ENCODE results near the gene CFAP65. TPM values are rescaled to one million over a fixed set of nuclear protein-coding genes. Genes with fewer than 3 reads are reported as not detected.

Gene CFAP65
- total RNA-seq, 1 donor from 2014 or later: not detected

DNA sequence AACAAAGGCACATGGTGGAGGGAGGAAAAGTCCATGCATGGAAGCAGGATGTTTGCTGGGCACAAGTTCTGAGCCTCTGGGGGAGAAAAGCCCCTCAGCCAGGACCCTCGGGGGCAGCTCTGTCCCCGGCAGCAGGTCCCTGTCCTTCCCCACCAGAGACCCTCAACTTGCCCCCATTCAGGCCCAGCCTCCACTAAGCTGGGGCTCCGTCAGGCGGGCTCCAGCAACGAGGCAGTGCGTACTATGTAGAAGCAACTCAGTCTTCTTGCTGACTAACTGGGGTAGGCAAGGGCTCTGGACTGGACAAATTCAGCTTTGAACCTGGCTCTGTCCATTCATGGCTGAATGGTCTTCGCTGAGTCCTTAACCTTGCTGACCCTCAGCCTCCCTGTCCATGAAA lies 23.0 kb downstream of the CFAP65 start:
- H3K27me3 ChIP-seq (ENCODE audit: control insufficient read depth in 3 of 3, insufficient read depth in 3 of 3, low read length in 3 of 3): peaks cover 0 to 30% (median 22%) of the 10 kb centered on the region in 3 donors
- no peak overlapping the region for H3K9ac ChIP-seq (ENCODE audit: low read depth in 1 of 3, low read length in 3 of 3)
- H3K9me3 ChIP-seq (ENCODE audit: control insufficient read depth in 3 of 3, low read length in 3 of 3): no peaks in the 10 kb centered on the region

DNA sequence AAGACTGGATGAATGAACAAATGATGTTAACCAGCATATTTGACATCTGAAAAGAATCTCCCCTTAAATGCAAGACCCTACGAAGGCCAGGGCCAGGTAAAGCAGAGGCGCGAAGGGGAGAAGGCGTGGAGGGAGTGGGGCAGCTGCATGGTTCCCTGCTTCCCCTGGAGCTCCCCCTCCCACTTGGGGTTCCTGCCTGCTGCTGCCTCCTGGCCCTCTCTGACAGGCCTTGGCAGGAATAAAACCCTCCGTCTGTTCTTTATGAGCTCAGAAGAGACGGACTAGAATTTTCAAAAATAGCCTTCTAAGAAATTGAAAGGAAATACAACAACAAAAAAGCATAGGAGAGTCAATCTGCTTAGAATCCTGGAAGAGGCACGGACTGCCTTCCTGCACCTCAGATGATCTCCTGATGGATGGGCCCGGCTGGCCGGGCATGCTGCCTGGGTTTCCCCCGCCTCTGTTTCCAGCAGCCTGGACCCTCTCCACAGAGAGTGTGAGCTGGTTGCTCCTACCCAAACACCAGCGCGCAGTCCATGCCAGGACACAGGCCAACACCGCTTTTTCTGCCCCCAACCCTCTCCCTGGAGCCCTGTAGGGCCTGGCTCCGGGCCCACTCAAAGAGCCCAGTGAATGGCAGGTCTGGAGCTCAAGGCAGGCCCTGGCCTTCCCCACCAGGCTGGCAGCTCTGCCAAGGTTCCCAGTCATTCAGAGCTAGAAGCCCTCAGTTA lies 23.9 kb downstream of the CFAP65 start:
- Histone ChIP-seq H3K4me1 (ENCODE audit: control insufficient read depth in 3 of 3, insufficient read depth in 3 of 3, low read length in 3 of 3) (peaks cover 0 to 5% (median 0%) of the 10 kb centered on the region in 3 donors), H3K27ac (ENCODE audit: low read depth, low read length) (no peak overlapping the region), H3K27me3 (ENCODE audit: control insufficient read depth in 3 of 3, insufficient read depth in 3 of 3, low read length in 3 of 3) (peaks cover 0 to 23% (median 13%) of the 10 kb centered on the region in 3 donors), H3K36me3 (ENCODE audit: control insufficient read depth in 3 of 3, insufficient read depth in 3 of 3, low read length in 3 of 3) (no peaks in the 10 kb centered on the region), H3K4me3 (ENCODE audit: low read length in 3 of 3) (no peak overlapping the region), H3K9me3 (ENCODE audit: control insufficient read depth in 3 of 3, low read length in 3 of 3) (no peaks in the 10 kb centered on the region), H3K9ac (ENCODE audit: low read depth in 1 of 3, low read length in 3 of 3) (no peak overlapping the region)

More for the DNA sequence above, 23.0 kb downstream of the CFAP65 start:
- Histone ChIP-seq H3K36me3 (ENCODE audit: control insufficient read depth in 3 of 3, insufficient read depth in 3 of 3, low read length in 3 of 3) (no peaks in the 10 kb centered on the region), H3K27ac (ENCODE audit: low read depth, low read length) (no peak overlapping the region), H3K4me1 (ENCODE audit: control insufficient read depth in 3 of 3, insufficient read depth in 3 of 3, low read length in 3 of 3) (peaks cover 0 to 5% (median 0%) of the 10 kb centered on the region in 3 donors), H3K4me3 (ENCODE audit: low read length in 3 of 3) (no peak overlapping the region)

DNA sequence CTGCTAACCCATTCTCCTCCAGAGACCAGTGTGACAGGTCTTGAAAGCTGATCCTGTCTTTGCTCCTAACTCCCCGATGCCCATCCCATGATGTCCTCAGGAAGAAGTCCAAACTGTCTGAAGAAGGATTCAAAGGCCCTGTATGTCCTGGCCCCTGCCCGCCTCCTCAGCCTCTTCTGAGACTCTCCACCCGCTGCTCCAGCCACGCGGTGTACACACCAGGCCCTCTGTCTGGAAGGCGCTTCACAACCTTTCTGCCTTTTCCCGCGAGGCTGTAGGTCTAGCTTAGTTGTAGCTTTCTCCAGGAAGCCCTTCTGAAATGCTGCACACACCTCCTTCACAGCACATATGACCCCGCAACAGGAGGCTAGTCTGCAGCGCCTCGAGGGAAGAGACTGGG lies 24.6 kb downstream of the CFAP65 start:
- no peak overlapping the region for H3K4me3 ChIP-seq (ENCODE audit: low read length in 3 of 3)
- H3K9me3 ChIP-seq (ENCODE audit: control insufficient read depth in 3 of 3, low read length in 3 of 3): no peaks in the 10 kb centered on the region
- H3K27ac ChIP-seq (ENCODE audit: low read depth, low read length): no peak overlapping the region
- H3K9ac ChIP-seq (ENCODE audit: low read depth in 1 of 3, low read length in 3 of 3): no peak overlapping the region
- H3K36me3 ChIP-seq (ENCODE audit: control insufficient read depth in 3 of 3, insufficient read depth in 3 of 3, low read length in 3 of 3): no peaks in the 10 kb centered on the region
- peaks cover 0 to 5% (median 0%) of the 10 kb centered on the region in 3 donors for H3K4me1 ChIP-seq (ENCODE audit: control insufficient read depth in 3 of 3, insufficient read depth in 3 of 3, low read length in 3 of 3)
- H3K27me3 ChIP-seq (ENCODE audit: control insufficient read depth in 3 of 3, insufficient read depth in 3 of 3, low read length in 3 of 3): peaks cover 0 to 21% (median 9%) of the 10 kb centered on the region in 3 donors

DNA sequence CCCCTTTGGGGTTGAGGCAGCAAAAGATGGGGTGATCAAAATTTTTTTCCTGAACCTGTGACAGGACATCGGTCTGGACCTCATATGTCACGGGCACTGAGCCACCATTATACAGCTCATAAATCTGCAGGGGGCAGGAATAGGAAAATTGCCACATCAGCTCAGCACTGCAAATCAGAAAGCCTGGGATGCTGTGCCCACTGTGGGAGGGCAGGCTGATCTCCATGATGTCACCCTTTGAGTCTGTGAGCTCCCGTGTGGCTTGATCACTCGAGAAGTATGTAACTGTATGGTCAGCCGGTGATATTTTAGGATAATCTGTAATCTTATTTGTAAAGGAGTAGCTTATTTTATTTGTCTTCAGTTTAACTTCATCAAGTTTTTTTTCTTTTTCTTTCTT lies 30.4 kb downstream of the CFAP65 start:
- Histone ChIP-seq H3K9me3 (ENCODE audit: control insufficient read depth in 3 of 3, low read length in 3 of 3) (no peaks in the 10 kb centered on the region), H3K36me3 (ENCODE audit: control insufficient read depth in 3 of 3, insufficient read depth in 3 of 3, low read length in 3 of 3) (no peaks in the 10 kb centered on the region), H3K27me3 (ENCODE audit: control insufficient read depth in 3 of 3, insufficient read depth in 3 of 3, low read length in 3 of 3) (peaks cover 15 to 32% (median 20%) of the 10 kb centered on the region in 3 donors), H3K4me3 (ENCODE audit: low read length in 3 of 3) (no peak overlapping the region), H3K9ac (ENCODE audit: low read depth in 1 of 3, low read length in 3 of 3) (no peak overlapping the region), H3K27ac (ENCODE audit: low read depth, low read length) (no peak overlapping the region), H3K4me1 (ENCODE audit: control insufficient read depth in 3 of 3, insufficient read depth in 3 of 3, low read length in 3 of 3) (no peaks in the 10 kb centered on the region)

DNA sequence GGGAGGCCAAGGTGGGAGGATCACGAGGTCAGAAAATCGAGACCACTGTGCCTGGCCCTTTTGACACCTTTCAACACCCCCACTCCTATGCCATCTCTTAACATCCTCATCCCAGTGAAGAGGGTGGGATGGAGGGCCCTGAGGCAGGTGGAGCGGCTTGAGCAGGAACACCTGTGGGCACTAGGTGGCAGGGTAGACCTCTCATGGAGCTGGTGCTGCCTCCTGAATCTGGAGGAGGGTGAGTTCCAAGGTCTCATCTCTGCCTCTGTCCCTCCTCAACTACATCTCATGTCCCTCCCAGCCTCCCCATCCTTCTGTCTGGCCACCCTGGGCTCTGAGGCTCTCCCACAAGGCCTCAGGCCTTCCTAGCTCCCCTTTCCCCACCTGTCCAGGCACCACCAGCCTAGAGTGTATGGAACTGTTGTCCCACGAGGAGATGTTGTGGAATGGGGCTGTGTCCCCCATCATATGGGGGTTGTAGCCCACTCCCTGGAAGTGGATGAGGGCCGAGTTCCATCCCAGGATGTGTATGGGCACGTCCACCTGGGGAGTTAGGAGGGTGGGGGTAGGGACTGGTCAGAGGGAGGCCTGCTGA lies 31.1 kb downstream of the CFAP65 start:
- no peak overlapping the region for H3K27ac ChIP-seq (ENCODE audit: low read depth, low read length)
- H3K4me3 ChIP-seq (ENCODE audit: low read length in 3 of 3): no peak overlapping the region
- H3K4me1 ChIP-seq (ENCODE audit: control insufficient read depth in 3 of 3, insufficient read depth in 3 of 3, low read length in 3 of 3): no peaks in the 10 kb centered on the region
- no peak overlapping the region for H3K9ac ChIP-seq (ENCODE audit: low read depth in 1 of 3, low read length in 3 of 3)
- no peaks in the 10 kb centered on the region for H3K36me3 ChIP-seq (ENCODE audit: control insufficient read depth in 3 of 3, insufficient read depth in 3 of 3, low read length in 3 of 3)
- peaks cover 21 to 38% (median 26%) of the 10 kb centered on the region in 3 donors for H3K27me3 ChIP-seq (ENCODE audit: control insufficient read depth in 3 of 3, insufficient read depth in 3 of 3, low read length in 3 of 3)
- no peaks in the 10 kb centered on the region for H3K9me3 ChIP-seq (ENCODE audit: control insufficient read depth in 3 of 3, low read length in 3 of 3)

DNA sequence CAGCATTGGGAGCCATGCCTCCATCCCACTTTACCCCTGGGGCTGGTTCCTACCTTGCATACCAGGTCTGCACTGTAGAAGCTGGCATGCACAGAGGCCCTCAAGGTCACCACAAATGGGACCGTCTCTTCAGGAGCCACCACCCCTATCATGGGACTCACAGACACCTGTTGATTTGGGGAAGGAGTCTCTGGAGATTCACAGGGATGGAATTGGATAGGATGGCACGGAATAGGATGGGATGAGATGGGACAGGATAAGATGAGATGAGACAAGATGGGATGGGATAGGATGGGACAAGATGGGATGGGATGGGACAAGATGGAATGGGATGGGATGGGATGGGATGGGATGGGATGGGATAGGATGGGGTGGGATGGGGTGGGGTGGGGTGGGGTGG lies 32.0 kb downstream of the CFAP65 start:
- Histone ChIP-seq H3K4me3 (ENCODE audit: low read length in 3 of 3) (no peak overlapping the region), H3K27ac (ENCODE audit: low read depth, low read length) (no peak overlapping the region), H3K9me3 (ENCODE audit: control insufficient read depth in 3 of 3, low read length in 3 of 3) (no peaks in the 10 kb centered on the region), H3K4me1 (ENCODE audit: control insufficient read depth in 3 of 3, insufficient read depth in 3 of 3, low read length in 3 of 3) (no peaks in the 10 kb centered on the region), H3K36me3 (ENCODE audit: control insufficient read depth in 3 of 3, insufficient read depth in 3 of 3, low read length in 3 of 3) (no peaks in the 10 kb centered on the region), H3K27me3 (ENCODE audit: control insufficient read depth in 3 of 3, insufficient read depth in 3 of 3, low read length in 3 of 3) (peaks cover 28 to 45% (median 28%) of the 10 kb centered on the region in 3 donors), H3K9ac (ENCODE audit: low read depth in 1 of 3, low read length in 3 of 3) (no peak overlapping the region)

DNA sequence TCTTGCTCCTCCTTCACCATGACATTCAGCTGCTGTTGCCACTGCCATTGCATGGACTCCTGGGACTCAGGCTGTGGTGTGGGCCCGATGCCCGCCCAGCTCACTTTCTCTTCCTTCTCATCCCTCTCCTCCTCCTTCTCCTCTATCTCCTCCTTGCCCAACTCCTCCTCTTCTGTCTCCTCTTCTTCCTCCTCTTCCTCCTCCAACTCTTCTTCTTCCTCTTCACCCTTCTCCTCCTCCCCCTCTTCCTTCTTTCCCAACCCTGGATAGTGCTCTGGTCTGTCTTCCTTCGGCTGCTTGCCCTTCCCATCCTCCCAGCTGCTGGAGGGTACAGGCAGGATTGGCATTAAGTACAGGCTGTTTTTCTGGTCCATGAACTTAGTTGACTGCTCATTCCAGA lies 37.3 kb downstream of the CFAP65 start:
- peaks cover 6 to 12% (median 11%) of the 10 kb centered on the region in 3 donors for H3K4me1 ChIP-seq (ENCODE audit: control insufficient read depth in 3 of 3, insufficient read depth in 3 of 3, low read length in 3 of 3)
- H3K36me3 ChIP-seq (ENCODE audit: control insufficient read depth in 3 of 3, insufficient read depth in 3 of 3, low read length in 3 of 3): no peaks in the 10 kb centered on the region
- H3K27ac ChIP-seq (ENCODE audit: low read depth, low read length): no peak overlapping the region
- H3K9ac ChIP-seq (ENCODE audit: low read depth in 1 of 3, low read length in 3 of 3): no peak overlapping the region
- H3K4me3 ChIP-seq (ENCODE audit: low read length in 3 of 3): no peak overlapping the region
- peaks cover 66 to 83% (median 68%) of the 10 kb centered on the region in 3 donors for H3K27me3 ChIP-seq (ENCODE audit: control insufficient read depth in 3 of 3, insufficient read depth in 3 of 3, low read length in 3 of 3)
- no peaks in the 10 kb centered on the region for H3K9me3 ChIP-seq (ENCODE audit: control insufficient read depth in 3 of 3, low read length in 3 of 3)

DNA sequence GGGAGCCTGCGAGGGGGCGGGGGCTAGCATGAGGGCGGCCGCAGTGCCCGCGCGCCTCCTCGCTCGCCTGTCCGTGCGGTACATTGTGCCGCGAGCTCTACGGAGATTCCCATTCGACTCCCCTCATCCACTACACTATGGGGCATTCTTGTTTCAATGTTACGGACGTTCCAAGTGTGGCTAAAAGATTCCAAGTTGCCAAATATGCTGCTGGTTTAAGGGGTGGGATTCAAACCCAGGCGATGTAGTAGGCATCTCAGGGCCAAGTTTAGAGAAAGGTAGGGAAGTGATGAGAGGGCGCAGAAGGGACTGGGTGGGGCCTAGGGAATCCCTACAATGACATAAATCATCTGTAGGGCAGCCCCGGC lies 38.1 kb downstream of the CFAP65 start:
- Histone ChIP-seq H3K9me3 (ENCODE audit: control insufficient read depth in 3 of 3, low read length in 3 of 3) (no peaks in the 10 kb centered on the region), H3K36me3 (ENCODE audit: control insufficient read depth in 3 of 3, insufficient read depth in 3 of 3, low read length in 3 of 3) (no peaks in the 10 kb centered on the region), H3K4me3 (ENCODE audit: low read length in 3 of 3) (no peak overlapping the region), H3K27ac (ENCODE audit: low read depth, low read length) (no peak overlapping the region), H3K9ac (ENCODE audit: low read depth in 1 of 3, low read length in 3 of 3) (no peak overlapping the region), H3K27me3 (ENCODE audit: control insufficient read depth in 3 of 3, insufficient read depth in 3 of 3, low read length in 3 of 3) (peaks cover 64 to 77% (median 64%) of the 10 kb centered on the region in 3 donors), H3K4me1 (ENCODE audit: control insufficient read depth in 3 of 3, insufficient read depth in 3 of 3, low read length in 3 of 3) (peaks cover 6 to 12% (median 11%) of the 10 kb centered on the region in 3 donors)

DNA sequence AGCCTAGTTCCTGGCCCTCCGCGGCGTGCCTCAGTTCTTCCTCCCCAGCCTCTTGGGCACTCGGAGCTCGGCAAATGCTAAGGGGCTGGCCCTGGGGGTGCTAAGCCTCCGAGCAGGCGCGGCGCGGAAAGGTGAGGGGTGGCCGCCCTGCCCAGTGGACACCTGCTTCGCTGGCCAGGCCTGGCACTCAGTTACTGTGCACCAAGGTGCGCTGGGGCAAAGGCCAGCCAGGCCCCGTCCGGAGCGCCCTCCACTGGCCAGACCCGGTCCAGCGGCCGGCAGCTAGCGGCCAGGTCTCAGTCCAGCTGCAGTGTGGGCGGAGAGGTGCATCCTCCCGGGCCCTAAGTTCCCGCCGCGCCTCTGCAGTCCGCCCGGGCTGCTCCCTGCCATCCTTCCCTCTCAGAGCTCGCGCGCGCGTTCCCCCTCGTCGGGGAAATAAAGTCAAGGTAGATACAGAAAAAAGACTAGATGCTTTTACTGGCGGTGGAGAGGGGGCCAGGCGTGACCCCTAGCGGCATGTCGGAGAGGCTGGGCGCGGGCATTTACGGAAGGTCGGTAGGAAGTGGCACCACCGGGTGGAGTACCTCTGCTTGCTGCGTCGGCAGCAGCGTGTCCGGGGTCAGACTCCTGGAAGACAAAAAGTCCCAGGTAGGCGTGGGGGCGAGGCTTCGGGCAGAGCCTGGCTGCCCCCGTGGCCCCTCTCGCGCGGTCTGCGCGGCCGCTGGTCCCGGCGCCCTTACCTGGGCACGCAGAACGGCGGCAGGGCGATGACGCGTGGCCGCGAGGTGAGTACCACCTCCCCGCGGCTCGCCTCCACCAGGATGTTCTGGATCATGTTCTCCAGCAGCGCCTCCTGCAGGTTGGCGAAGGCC lies 38.7 kb downstream of the CFAP65 start:
- H3K36me3 ChIP-seq (ENCODE audit: control insufficient read depth in 3 of 3, insufficient read depth in 3 of 3, low read length in 3 of 3): no peaks in the 10 kb centered on the region
- H3K4me3 ChIP-seq (ENCODE audit: low read length in 3 of 3): no peak overlapping the region
- H3K27ac ChIP-seq (ENCODE audit: low read depth, low read length): no peak overlapping the region
- no peak overlapping the region for H3K9ac ChIP-seq (ENCODE audit: low read depth in 1 of 3, low read length in 3 of 3)
- no peaks in the 10 kb centered on the region for H3K9me3 ChIP-seq (ENCODE audit: control insufficient read depth in 3 of 3, low read length in 3 of 3)
- peaks cover 64 to 76% (median 66%) of the 10 kb centered on the region in 3 donors for H3K27me3 ChIP-seq (ENCODE audit: control insufficient read depth in 3 of 3, insufficient read depth in 3 of 3, low read length in 3 of 3)
- peaks cover 6 to 12% (median 11%) of the 10 kb centered on the region in 3 donors for H3K4me1 ChIP-seq (ENCODE audit: control insufficient read depth in 3 of 3, insufficient read depth in 3 of 3, low read length in 3 of 3)

Data from skeletal muscle tissue (tissue), 4 donors.